Psoas muscle (tissue), 8 donors: ENCODE measurements around the gene CHN1. TPM values are rescaled to one million over a fixed set of nuclear protein-coding genes. Genes with fewer than 3 reads are reported as not detected.

Experiments used
- ATAC-seq, 4 donors: fragments of 200-7000 bp; cut with Tn5 transposase; one replicate each; pipeline ENCODE4 v1.9.1; 2020; ENCODE audit warnings: moderate library complexity in 3 of 4, mild to moderate bottlenecking in 2 of 4
- DNase-seq, 2 donors: peaks; one replicate each; pipeline ENCODE4 v3.0.0-alpha.2; 2020
- H3K27ac ChIP-seq: fragments of 200-600 bp; one replicate; pipeline ENCODE4 v1.8.0; 2022
- H3K27me3 ChIP-seq, 3 donors: fragments of 200-600 bp in 1 of 3; one replicate each; pipeline versions ENCODE4 v1.6.1 to v1.8.0; 2013 to 2022; ENCODE audit warnings: low read length in 2 of 3, mild to moderate bottlenecking in 2 of 3, moderate library complexity in 1 of 3; ENCODE audit not compliant: insufficient read depth in 3 of 3
- H3K36me3 ChIP-seq, 2 donors: fragments of 200-600 bp in 1 of 2; one replicate each; pipeline versions ENCODE4 v1.6.1 to v1.8.0; 2013 to 2022; ENCODE audit warnings: low read depth in 1 of 2, mild to moderate bottlenecking in 1 of 2, moderate library complexity in 1 of 2; ENCODE audit not compliant: insufficient read depth in 1 of 2
- H3K4me1 ChIP-seq: fragments of 200-600 bp; one replicate; pipeline ENCODE4 v1.8.0; 2022
- H3K4me3 ChIP-seq: fragments of 200-600 bp; one replicate; pipeline ENCODE4 v1.8.0; 2022; ENCODE audit warnings: mild to moderate bottlenecking
- H3K9me3 ChIP-seq: fragments of 200-600 bp; one replicate; pipeline ENCODE4 v1.8.0; 2022
- CTCF ChIP-seq: fragments of 200-600 bp; IDR thresholded peaks from one replicate; pipeline ENCODE4 v1.8.0; 2022; ENCODE audit warnings: antibody characterized with exemption
- WGBS, 3 donors: extraction: QIAGEN DNeasy Blood & Tissue Kit; methylation state at CpG; one replicate each; pipeline versions ENCODE4 v1.1.6 to v1.1.7; 2013; 5-methylcytosine and 5-hydroxymethylcytosine counted together
- intact Hi-C, 2 donors: fragments of 100-400 bp; cut with DNase I; formaldehyde crosslinking; loops; one replicate each; pipeline versions ENCODE4 v1.11.0 to v1.14.2; 2022
- polyA plus RNA-seq, 3 donors: library from polyadenylated mRNA; stranded (reverse); fragments of 200-250 nt; gene quantifications; one replicate each; pipeline ENCODE4 v1.2.3, GENCODE V29; 2013
- total RNA-seq, 4 donors: library from RNA; stranded (reverse); fragmentation: NEBNext Ultra II Directional in 2 of 4; extraction: Animal tissue kit (Norgen Biotek cat#: 25700) in 2 of 4; gene quantifications; one replicate each; pipeline versions ENCODE4 v1.2.1 to v1.2.4, GENCODE V29; 2021 to 2023
- donor health status: healthy with polysubstance abuse.
- donor health status: DM: no; HTN: no; CAD: no; lungs with moderate emphysema.
- donor health status: Bipolar disorder and iron deficiency.
- donor health status: healthy.
- donor health status: DM: yes; HTN: yes; CAD: no.
- donor health status: DM: no; HTN: no; CAD: no.
- donor health status: DM: no; HTN: no; CAD: no.
- donor health status: DM: yes; HTN: yes; CAD: no.

CHN1 gene
- total and polyA plus RNA-seq, 7 donors = 1.8 to 4.2 (median 2.3) TPM

GRCh38 chr2:174893018-174893417 lies 112.2 kb downstream of the CHN1 start:
- Histone ChIP-seq H3K36me3 (no peaks in the 10 kb centered on the region), H3K27ac (no peak overlapping the region), H3K4me1 (no peaks in the 10 kb centered on the region), H3K9me3 (no peaks in the 10 kb centered on the region), H3K4me3 (no peak overlapping the region), H3K27me3 (no peaks in the 10 kb centered on the region)
- TF ChIP-seq CTCF = no peak
- intact Hi-C loops = no loop called here
- no peak for ATAC-seq
- 97 to 100% (median 100%) methylated on average over 1 of the region's 1 CpG for WGBS, 3 donors
- DNase-seq = no peak

GRCh38 chr2:174892546-174892945 lies 112.6 kb downstream of the CHN1 start:
- ATAC-seq (no peak), DNase-seq (no peak)
- Histone ChIP-seq H3K27me3 (no peaks in the 10 kb centered on the region), H3K36me3 (no peaks in the 10 kb centered on the region), H3K4me3 (no peak overlapping the region), H3K4me1 (no peaks in the 10 kb centered on the region), H3K9me3 (no peaks in the 10 kb centered on the region), H3K27ac (no peak overlapping the region)
- intact Hi-C loops = no loop called here
- no peak for TF ChIP-seq CTCF
- 90 to 97% (median 94%) methylated on average over 2 of the region's 2 CpGs for WGBS, 3 donors

GRCh38 chr2:174888646-174889271 lies 116.4 kb downstream of the CHN1 start:
- H3K27ac ChIP-seq = no peak overlapping the region

GRCh38 chr2:174888146-174888545 lies 117.0 kb downstream of the CHN1 start:
- Histone ChIP-seq H3K36me3 (no peaks in the 10 kb centered on the region), H3K27ac (no peak overlapping the region), H3K4me1 (no peaks in the 10 kb centered on the region), H3K4me3 (no peak overlapping the region), H3K9me3 (no peaks in the 10 kb centered on the region), H3K27me3 (no peaks in the 10 kb centered on the region)
- intact Hi-C loops = no loop called here
- WGBS, 3 donors = 91 to 94% (median 94%) methylated on average over 3 of the region's 3 CpGs
- ATAC-seq (no peak), DNase-seq (no peak)
- no peak for TF ChIP-seq CTCF

More at GRCh38 chr2:174888646-174889271, 116.4 kb downstream of the CHN1 start:
- intact Hi-C loops = no loop called here
- no peak for TF ChIP-seq CTCF
- no peaks in the 10 kb centered on the region for H3K9me3 ChIP-seq
- ATAC-seq (no peak), DNase-seq (no peak)
- WGBS, 3 donors = 69 to 87% (median 77%) methylated on average over 2 of the region's 2 CpGs
- H3K36me3 ChIP-seq = no peaks in the 10 kb centered on the region
- no peak overlapping the region for H3K4me3 ChIP-seq
- no peaks in the 10 kb centered on the region for H3K4me1 ChIP-seq
- no peaks in the 10 kb centered on the region for H3K27me3 ChIP-seq

GRCh38 chr2:174882416-174882815 lies 122.8 kb downstream of the CHN1 start:
- H3K4me1 ChIP-seq = peaks cover 3% of the 10 kb centered on the region
- no peaks in the 10 kb centered on the region for H3K27me3 ChIP-seq
- intact Hi-C loops = no loop called here
- ATAC-seq (no peak), DNase-seq (no peak)
- H3K36me3 ChIP-seq = no peaks in the 10 kb centered on the region
- no peak overlapping the region for H3K27ac ChIP-seq
- H3K4me3 ChIP-seq = no peak overlapping the region
- H3K9me3 ChIP-seq = no peaks in the 10 kb centered on the region
- TF ChIP-seq CTCF = no peak
- 83 to 88% (median 87%) methylated on average over 3 of the region's 3 CpGs for WGBS, 3 donors
